Measurements from ENCODE around the gene RPAP2.

GRCh38 chr1:92425617-92426016 lies 126.8 kb downstream of the RPAP2 start:
- TF ChIP-seq CTCF (IDR thresholded peaks at IDR 0.05 in 2 of 3, conservative IDR thresholded peaks at IDR 0.05 in 1 of 3; ENCODE audit: control insufficient read depth in 2 of 3, extremely low read depth in 1 of 3, insufficient read depth in 1 of 3, low read depth in 3 of 3, low read length in 3 of 3), result no peak
- no peak for TF ChIP-seq RCOR1 (conservative IDR thresholded peaks at IDR 0.05; ENCODE audit: low read depth, low read length)
- TF ChIP-seq, protein P1, sequence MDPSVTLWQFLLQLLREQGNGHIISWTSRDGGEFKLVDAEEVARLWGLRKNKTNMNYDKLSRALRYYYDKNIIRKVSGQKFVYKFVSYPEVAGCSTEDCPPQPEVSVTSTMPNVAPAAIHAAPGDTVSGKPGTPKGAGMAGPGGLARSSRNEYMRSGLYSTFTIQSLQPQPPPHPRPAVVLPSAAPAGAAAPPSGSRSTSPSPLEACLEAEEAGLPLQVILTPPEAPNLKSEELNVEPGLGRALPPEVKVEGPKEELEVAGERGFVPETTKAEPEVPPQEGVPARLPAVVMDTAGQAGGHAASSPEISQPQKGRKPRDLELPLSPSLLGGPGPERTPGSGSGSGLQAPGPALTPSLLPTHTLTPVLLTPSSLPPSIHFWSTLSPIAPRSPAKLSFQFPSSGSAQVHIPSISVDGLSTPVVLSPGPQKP (IDR thresholded peaks at IDR 0.05; ENCODE audit: low read depth, low read length), result no peak
- TF ChIP-seq, protein P2, sequence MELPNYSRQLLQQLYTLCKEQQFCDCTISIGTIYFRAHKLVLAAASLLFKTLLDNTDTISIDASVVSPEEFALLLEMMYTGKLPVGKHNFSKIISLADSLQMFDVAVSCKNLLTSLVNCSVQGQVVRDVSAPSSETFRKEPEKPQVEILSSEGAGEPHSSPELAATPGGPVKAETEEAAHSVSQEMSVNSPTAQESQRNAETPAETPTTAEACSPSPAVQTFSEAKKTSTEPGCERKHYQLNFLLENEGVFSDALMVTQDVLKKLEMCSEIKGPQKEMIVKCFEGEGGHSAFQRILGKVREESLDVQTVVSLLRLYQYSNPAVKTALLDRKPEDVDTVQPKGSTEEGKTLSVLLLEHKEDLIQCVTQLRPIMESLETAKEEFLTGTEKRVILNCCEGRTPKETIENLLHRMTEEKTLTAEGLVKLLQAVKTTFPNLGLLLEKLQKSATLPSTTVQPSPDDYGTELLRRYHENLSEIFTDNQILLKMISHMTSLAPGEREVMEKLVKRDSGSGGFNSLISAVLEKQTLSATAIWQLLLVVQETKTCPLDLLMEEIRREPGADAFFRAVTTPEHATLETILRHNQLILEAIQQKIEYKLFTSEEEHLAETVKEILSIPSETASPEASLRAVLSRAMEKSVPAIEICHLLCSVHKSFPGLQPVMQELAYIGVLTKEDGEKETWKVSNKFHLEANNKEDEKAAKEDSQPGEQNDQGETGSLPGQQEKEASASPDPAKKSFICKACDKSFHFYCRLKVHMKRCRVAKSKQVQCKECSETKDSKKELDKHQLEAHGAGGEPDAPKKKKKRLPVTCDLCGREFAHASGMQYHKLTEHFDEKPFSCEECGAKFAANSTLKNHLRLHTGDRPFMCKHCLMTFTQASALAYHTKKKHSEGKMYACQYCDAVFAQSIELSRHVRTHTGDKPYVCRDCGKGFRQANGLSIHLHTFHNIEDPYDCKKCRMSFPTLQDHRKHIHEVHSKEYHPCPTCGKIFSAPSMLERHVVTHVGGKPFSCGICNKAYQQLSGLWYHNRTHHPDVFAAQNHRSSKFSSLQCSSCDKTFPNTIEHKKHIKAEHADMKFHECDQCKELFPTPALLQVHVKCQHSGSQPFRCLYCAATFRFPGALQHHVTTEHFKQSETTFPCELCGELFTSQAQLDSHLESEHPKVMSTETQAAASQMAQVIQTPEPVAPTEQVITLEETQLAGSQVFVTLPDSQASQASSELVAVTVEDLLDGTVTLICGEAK (IDR thresholded peaks at IDR 0.05; ENCODE audit: borderline replicate concordance), result no peak
- TF ChIP-seq, protein P3, sequence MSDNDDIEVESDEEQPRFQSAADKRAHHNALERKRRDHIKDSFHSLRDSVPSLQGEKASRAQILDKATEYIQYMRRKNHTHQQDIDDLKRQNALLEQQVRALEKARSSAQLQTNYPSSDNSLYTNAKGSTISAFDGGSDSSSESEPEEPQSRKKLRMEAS (IDR thresholded peaks at IDR 0.05; ENCODE audit: low read depth, low read length), result no peak
- no peak for TF ChIP-seq ZSCAN29 (IDR thresholded peaks at IDR 0.05)
- TF ChIP-seq RAD21 (IDR thresholded peaks at IDR 0.05; ENCODE audit: insufficient read depth, low read depth, low read length), result no peak
- no peak for TF ChIP-seq EZH2 (IDR thresholded peaks at IDR 0.05; ENCODE audit: borderline replicate concordance, control insufficient read depth, low read depth, low read length)
- no peak for TF ChIP-seq HDAC6 (IDR thresholded peaks at IDR 0.05; ENCODE audit: unreplicated experiment)
- no peak for TF ChIP-seq JUNB (IDR thresholded peaks at IDR 0.05)
